22Rv1 (cell line): ENCODE measurements around the gene IL10RB.

Source experiments
- H3K27ac ChIP-seq: fragments of 450-650 bp; 2 replicates; pipeline ENCODE4 v1.5.1; 2017
- CTCF ChIP-seq: fragments of 450-650 bp; IDR thresholded peaks from 2 replicates; pipeline ENCODE4 v1.5.1; 2017; ENCODE audit warnings: mild to moderate bottlenecking
- ZFX ChIP-seq: fragments of 450-650 bp; IDR thresholded peaks from 2 replicates; pipeline ENCODE4 v1.6.1; 2017; ENCODE audit warnings: antibody characterized with exemption, borderline replicate concordance

Gene IL10RB

GRCh38 chr21:33244082-33244778 lies 21.9 kb upstream of the IL10RB start:
- TF ChIP-seq CTCF: no peak
- TF ChIP-seq ZFX: no peak
- H3K27ac ChIP-seq: no peak overlapping the region

- no peak overlapping the region for H3K27ac ChIP-seq
- TF ChIP-seq ZFX (no peak), CTCF (no peak)
These were observed 21.4 kb upstream of the IL10RB start for GRCh38 chr21:33244779-33245105.

GRCh38 chr21:33245289-33245918 lies 20.8 kb upstream of the IL10RB start:
- H3K27ac ChIP-seq: no peak overlapping the region
- no peak for TF ChIP-seq CTCF
- no peak for TF ChIP-seq ZFX

- TF ChIP-seq CTCF (no peak), ZFX (no peak)
- H3K27ac ChIP-seq: no peak overlapping the region
These were observed 19.7 kb upstream of the IL10RB start for GRCh38 chr21:33246506-33246905.

- no peak for TF ChIP-seq CTCF
- TF ChIP-seq ZFX: no peak
- H3K27ac ChIP-seq: no peak overlapping the region
These were observed 19.2 kb upstream of the IL10RB start for GRCh38 chr21:33246963-33247362.

- TF ChIP-seq CTCF (no peak), ZFX (no peak)
- H3K27ac ChIP-seq: no peak overlapping the region
These were observed 18.6 kb upstream of the IL10RB start for GRCh38 chr21:33247599-33247998.

GRCh38 chr21:33249331-33250002 lies 16.7 kb upstream of the IL10RB start:
- TF ChIP-seq ZFX: no peak
- no peak for TF ChIP-seq CTCF
- no peak overlapping the region for H3K27ac ChIP-seq
